Stimulated activated CD4-positive, alpha-beta T cell treated with anti-CD3 and anti-CD28 coated beads, Interleukin-4, amount 100 ng/mL, for 4 hours (primary cell): ENCODE data around the gene LHCGR.

ENCODE experiments used
- DNase-seq, 2 experiments: peaks; one replicate each; pipeline ENCODE4 v3.0.0-alpha.2; 2020

LHCGR gene

DNA sequence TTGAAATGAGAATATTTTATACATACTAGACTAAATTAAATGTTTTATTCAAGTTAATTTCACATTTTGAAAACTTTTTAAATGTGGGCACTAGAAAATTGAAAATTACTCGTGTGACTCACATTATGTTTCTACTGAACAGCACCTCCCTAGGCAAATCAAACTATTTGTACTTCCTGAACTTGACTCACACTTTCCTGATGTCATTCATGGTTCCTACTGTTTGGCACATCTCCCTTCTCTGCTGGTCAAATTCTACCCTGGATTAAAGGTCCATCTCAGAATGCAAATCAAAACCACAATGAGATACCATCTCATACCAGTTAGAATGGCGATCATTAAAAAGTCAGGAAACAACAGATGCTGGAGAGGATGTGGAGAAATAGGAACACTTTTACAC is 16.7 kb downstream of the LHCGR start:
- DNase-seq = no peak

DNA sequence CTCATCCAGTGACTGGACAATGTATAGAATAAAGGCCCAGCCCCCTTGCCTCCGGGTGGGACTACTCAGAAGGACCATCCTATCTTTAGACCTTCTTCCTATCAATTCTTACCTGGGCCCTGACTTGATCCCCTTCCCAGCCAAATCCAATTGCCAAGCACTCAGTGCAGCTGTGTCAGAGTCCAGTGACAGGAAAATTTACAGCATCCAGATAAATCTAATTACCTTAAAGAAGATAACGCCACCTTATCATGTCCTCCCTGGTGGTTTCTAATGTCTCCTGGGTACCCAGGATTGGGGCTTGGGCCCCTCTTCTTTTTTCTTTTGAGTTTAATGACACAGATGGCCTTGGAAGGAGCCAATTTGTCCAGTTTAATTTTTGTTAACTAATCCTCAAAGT is 19.3 kb downstream of the LHCGR start:
- DNase-seq = no peak

GRCh38 chr2:48734576-48735303 is 20.8 kb downstream of the LHCGR start:
- DNase-seq = no peak

DNA sequence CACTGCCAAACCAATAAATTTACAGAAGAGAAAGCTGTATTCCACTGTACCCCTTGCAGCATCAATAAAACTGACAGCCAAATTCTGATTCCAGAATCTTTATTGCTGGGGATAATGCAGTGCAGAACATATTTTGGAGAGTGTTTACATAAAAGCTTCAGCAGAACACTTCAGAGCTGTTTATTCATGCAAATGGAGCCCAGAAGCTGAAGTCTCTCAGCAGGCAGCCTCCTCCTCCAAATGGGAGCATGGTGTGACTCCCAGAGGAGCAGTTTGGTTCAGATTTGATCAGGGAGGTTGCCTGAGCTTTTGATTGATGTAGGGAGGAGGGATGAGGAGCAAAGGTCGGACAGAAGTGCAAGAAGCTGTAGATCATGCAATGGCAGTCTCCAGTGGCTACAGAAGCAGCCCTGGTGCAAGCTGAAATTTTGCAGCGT is 22.4 kb downstream of the LHCGR start:
- no peak for DNase-seq

GRCh38 chr2:48728840-48729239 is 26.7 kb downstream of the LHCGR start:
- no peak for DNase-seq

DNA sequence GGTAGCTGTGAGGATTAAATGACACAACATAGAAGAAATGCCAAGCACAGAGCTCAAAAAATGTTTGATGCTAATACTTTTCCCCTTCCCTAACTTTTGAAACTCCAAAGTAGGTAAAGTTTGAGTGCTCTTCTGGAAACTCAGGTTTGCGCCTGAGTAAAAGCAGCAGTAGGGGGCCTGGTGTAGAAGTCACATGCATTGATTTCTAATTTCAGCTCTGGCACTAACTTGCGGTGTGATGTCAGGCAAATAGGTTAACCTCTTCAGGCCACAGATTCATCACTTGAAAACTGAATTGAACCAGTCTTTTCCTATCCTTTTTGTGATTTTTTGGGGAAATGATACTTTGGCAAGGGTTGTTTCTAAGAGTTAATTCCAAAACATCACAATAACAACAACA is 27.2 kb downstream of the LHCGR start:
- DNase-seq = no peak

DNA sequence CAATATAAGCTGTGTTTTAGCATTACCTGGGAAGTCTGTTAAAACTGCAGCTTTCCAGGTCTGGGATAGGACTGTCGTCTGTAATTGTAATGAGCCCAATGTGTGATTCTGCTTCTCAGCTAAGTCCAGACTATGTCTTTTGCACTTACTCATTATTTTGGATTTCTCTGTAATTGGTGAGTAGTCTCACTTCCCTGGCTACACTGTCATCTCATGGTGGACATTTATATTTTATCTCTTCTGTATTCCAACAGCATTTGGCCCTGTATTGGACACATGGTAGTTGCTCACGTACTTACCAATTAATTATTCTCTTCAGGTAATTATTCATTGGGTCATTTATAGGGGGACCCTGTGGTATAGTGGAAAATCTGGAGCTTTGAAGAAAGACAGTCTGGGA is 28.0 kb downstream of the LHCGR start:
- DNase-seq = no peak

- no peak for DNase-seq
These were observed 29.6 kb downstream of the LHCGR start for GRCh38 chr2:48725696-48726494.

DNA sequence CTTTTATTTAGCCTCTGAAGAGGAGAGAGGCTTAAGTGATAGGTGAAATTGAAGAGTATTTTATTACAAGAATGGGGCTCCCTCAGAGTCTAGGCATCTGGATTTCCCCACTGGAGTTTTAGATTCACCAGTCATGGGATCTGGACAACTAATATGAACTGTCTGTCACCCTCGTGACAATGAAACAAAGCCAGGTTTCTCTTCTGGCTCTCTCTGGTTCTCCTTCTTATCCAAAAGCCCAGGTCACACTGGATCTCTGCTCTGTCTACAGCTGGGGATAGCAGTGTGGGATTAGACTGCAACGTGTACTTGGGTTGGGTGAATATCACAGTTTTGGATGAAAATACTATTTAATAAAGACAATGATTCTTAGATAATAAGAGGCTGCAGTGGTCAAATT is 31.2 kb downstream of the LHCGR start:
- DNase-seq = no peak

DNA sequence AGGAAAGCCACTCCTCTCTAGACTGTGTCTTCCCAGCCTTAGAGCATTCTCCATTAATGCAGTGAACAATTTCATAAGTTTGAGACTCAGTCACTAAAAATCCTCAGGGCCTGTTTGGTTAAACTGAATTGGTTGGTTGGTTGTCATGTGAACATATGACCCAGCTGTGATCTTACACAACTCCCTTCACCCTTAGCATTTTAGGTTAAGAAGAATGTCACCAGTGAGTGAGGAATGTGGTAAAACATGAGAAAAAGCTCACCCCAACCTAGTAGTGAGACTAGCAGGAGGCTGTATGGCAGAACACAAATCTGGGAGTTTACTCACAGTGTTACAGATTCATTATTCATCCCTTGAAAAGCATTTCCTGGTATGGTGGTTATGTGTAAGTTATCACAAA is 32.4 kb downstream of the LHCGR start:
- no peak for DNase-seq

DNA sequence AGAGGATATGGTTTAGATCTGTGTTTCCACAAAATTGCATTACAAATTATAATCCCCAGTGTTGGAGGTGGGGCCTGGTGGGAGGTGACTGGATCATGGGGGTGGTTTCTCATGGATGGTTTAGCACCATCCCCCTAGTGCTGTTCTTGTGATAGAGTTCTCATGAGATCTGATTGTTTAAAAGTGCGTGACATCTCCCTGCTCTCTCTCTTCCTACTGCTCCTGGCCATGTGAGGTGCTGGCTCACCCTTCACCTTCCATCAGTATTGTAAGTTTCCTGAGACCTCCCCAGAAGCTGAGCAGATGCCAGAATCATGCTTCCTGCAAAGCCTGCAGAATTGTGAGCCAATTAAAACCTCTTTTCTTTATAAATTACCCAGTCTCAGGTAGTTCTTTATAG is 33.1 kb downstream of the LHCGR start:
- no peak for DNase-seq

- no peak for DNase-seq
These were observed 34.4 kb downstream of the LHCGR start for GRCh38 chr2:48721158-48721557.

DNA sequence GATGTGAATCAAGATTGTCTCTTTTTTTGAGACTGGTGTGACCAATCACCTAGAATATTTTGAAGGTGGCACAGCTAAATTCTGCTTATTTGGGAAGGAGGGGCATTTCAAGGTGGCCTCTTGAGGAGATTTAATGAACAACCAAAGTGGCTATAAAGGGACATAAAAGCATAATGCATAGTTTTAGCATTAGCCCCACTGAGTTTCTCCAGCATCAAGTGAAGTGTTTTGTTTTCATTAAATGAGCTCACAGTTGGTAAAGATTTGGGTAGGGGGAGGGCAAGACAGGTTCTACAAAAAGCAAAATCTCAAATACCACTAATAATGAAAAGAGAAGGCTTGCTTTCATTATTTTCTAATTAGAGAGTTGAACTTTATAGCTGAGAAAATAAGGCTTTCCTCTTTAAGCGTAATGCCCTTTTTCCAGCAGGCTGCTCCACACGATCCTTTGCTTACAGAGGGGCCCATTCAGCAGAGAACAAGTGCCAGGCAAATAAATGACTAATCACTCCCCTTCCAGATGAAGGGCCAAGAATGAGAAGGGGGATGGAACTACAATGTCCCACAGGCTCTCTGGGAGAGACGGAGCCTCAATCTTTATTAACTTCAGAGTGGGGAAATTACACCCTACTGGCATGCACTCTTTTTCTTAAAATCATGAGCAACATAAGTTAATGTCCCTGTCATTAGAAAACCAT is 35.9 kb downstream of the LHCGR start:
- no peak for DNase-seq

- DNase-seq = no peak
These were observed 37.7 kb downstream of the LHCGR start for GRCh38 chr2:48717846-48718245.

- DNase-seq = no peak
These were observed 39.6 kb downstream of the LHCGR start for GRCh38 chr2:48715956-48716355.

- no peak for DNase-seq
These were observed 40.3 kb downstream of the LHCGR start for GRCh38 chr2:48715042-48715899.

DNA sequence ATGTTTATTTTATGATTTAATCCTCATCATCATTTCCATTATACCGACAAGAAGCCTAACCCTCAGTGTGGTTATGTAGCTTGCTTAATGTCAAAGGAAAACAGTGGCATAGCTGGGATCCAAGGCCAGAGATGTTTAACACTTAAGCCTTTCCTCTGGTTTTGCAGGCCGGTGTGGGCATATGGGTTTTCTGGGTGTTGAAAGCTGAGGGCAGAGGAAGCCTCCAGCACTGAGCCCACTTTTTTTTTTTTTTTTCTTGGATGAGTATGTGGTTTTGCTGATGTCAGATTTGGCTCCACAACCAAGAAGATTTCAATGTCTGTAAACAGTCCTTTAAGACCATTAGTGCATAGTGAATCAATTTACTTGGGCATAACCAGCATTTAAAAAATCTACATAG is 41.3 kb downstream of the LHCGR start:
- no peak for DNase-seq

- DNase-seq = no peak
These were observed 41.9 kb downstream of the LHCGR start for GRCh38 chr2:48713647-48714046.

DNA sequence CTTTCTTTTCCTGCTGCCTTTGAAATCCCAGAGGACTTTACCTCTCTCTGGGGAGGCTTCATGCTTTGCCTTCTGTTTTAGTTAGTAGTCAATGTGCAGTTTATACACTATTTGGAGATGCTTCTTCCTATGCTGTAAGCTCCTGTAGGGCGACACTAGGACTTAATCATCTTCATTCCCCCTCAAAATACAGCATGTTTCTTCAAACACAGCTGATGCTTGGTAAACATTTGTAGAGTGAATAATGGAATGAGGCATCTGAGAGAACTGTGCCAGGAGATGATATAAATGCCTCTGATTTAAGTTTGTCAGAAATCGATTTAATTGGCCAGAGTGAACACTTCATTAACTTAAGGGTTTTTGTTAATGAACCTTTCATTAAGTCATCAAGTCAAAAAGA is 43.4 kb downstream of the LHCGR start:
- DNase-seq = no peak

GRCh38 chr2:48711343-48711742 is 44.2 kb downstream of the LHCGR start:
- no peak for DNase-seq

DNA sequence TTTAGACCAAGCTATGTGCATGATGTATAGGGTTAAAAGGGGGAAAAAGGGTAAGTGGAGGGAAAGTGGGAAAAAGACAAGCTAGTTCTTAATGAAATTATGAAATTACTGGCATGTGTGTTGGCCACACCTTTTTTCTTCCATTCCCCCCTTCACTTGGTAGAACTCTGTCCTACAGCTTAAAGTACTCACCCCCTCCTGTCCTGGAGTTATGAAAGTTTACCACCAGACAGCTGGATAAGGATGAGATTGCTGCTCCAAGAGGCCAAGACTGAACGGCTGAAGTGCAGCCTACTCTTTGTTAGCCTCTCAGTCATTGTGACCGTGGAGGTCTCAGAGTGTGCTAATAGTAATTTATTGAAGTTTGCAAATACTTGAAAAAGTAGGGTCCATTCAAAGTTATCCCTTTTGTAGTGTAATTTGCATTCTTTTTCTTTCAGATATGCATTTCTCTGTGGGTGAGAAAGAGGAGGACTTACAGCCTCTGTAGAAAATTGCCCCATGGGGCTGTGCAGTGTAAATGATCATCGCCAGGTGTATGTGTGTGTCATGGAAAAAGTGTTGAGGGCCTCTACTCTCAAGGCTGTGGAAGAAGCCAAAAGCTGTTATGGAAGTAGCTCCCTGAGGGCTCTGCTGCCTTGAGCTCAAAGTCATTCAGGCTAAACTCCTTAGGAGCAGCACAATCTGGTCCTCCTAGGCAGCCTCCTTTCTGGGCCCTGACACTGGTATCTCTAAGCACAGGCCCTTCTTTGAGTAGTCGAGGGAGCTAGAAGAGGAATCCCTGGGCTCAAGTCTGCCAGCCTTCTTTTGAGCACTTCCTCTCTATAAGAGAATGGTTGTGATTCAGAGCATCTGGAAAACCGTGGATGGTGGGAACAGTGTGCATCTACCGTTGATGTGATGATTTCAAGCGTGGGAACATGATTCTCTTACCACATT is 46.2 kb downstream of the LHCGR start:
- no peak for DNase-seq

DNA sequence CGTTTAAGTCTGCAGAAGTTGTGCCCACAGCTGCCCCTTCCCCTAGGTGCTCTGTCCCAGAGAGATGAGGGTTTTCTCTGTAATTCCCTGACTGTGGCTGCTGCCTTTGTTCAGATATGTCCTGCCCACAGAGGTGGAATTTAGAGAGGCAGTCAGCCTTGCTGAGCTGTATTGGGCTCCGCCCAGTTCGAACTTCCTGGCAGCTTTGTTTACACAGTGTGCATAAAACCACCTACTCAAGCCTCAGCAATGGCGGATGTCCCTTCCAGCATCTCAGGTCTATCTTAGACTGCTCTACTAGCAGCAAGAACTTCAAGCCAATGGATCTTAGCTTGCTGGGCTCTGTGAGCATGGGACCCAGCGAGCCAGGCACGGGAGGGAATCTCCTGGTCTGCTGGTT is 48.1 kb downstream of the LHCGR start:
- DNase-seq = no peak
